Measurements from ENCODE around the gene BBS5. TPM values are rescaled to one million over a fixed set of nuclear protein-coding genes. Genes with fewer than 3 reads are reported as not detected.
"Not testable (repeated sequence)": the region's sequence is repeated elsewhere in the genome, so short reads cannot be mapped to it uniquely, and the experiment has no call there.

Gene BBS5
- polyA plus RNA-seq = under 1 TPM in 2 of 3 donors, not detected in 1; 0.51 to 0.69 TPM

GRCh38 chr2:169479257-169480078 lies at the start of gene BBS5:
BBS5 (plus strand) TSS chr2:169479494; CDS start chr2:169479554, 60 bp downstream.
- Mint-ChIP-seq H3K27ac (peak within 1 kb of the TSS in 5 of 6 donors; percentile 2 to 62 (median 36)), H3K36me3 (no peaks in the 10 kb centered on the region), H3K4me3 (peak within 1 kb of the TSS; percentile 89 to 93 (median 91)), H3K27me3 (ENCODE audit: low read depth in 3 of 3) (peaks cover 0 to 3% (median 0%) of the 10 kb centered on the region in 3 donors), H3K4me1 (peaks cover 12 to 18% of the 10 kb centered on the region in 2 donors), H3K9me3 (no peaks in the 10 kb centered on the region)
- DNase-seq = peak; percentile 36 to 64 (median 62)

GRCh38 chr2:169431772-169432171 lies 47.5 kb upstream of the BBS5 start:
- H3K9me3 Mint-ChIP-seq; H3K27ac Mint-ChIP-seq; H3K27me3 Mint-ChIP-seq (ENCODE audit: low read depth in 3 of 3); H3K4me1 Mint-ChIP-seq; H3K4me3 Mint-ChIP-seq; H3K36me3 Mint-ChIP-seq; DNase-seq: not testable (repeated sequence)

- not testable (repeated sequence) for H3K4me1 Mint-ChIP-seq; H3K27ac Mint-ChIP-seq; H3K36me3 Mint-ChIP-seq; H3K9me3 Mint-ChIP-seq; H3K4me3 Mint-ChIP-seq; DNase-seq; H3K27me3 Mint-ChIP-seq (ENCODE audit: low read depth in 3 of 3)
Observed at GRCh38 chr2:169434236-169434635, 45.1 kb upstream of the BBS5 start.

GRCh38 chr2:169438466-169439072 lies 40.7 kb upstream of the BBS5 start:
- DNase-seq = no peak
- peaks cover 0 to 2% (median 0%) of the 10 kb centered on the region in 6 donors for H3K9me3 Mint-ChIP-seq
- H3K4me3 Mint-ChIP-seq = no peak overlapping the region
- no peak overlapping the region for H3K27ac Mint-ChIP-seq
- H3K27me3 Mint-ChIP-seq (ENCODE audit: low read depth in 3 of 3) = peaks cover 3 to 6% (median 5%) of the 10 kb centered on the region in 3 donors
- H3K36me3 Mint-ChIP-seq = no peaks in the 10 kb centered on the region
- H3K4me1 Mint-ChIP-seq = no peaks in the 10 kb centered on the region

GRCh38 chr2:169439900-169440299 lies 39.4 kb upstream of the BBS5 start:
- Mint-ChIP-seq H3K36me3 (no peaks in the 10 kb centered on the region), H3K9me3 (peaks cover 0 to 2% (median 0%) of the 10 kb centered on the region in 6 donors), H3K27ac (no peak overlapping the region)

GRCh38 chr2:169446452-169446851 lies 32.8 kb upstream of the BBS5 start:
- DNase-seq = no peak
- H3K36me3 Mint-ChIP-seq = no peaks in the 10 kb centered on the region
- H3K27me3 Mint-ChIP-seq (ENCODE audit: low read depth in 3 of 3) = peaks cover 2% of the 10 kb centered on the region in 3 donors
- H3K4me3 Mint-ChIP-seq = no peak overlapping the region
- no peaks in the 10 kb centered on the region for H3K4me1 Mint-ChIP-seq
- peaks cover 0 to 2% (median 0%) of the 10 kb centered on the region in 6 donors for H3K9me3 Mint-ChIP-seq
- no peak overlapping the region for H3K27ac Mint-ChIP-seq

More at GRCh38 chr2:169439900-169440299, 39.4 kb upstream of the BBS5 start:
- Mint-ChIP-seq H3K4me1 (no peaks in the 10 kb centered on the region), H3K27me3 (ENCODE audit: low read depth in 3 of 3) (peaks cover 3 to 6% (median 6%) of the 10 kb centered on the region in 3 donors), H3K4me3 (no peak overlapping the region)
- DNase-seq = no peak

GRCh38 chr2:169448316-169448715 lies 31.0 kb upstream of the BBS5 start:
- Mint-ChIP-seq H3K27ac (no peak overlapping the region), H3K9me3 (peaks cover 0 to 1% (median 0%) of the 10 kb centered on the region in 6 donors), H3K27me3 (ENCODE audit: low read depth in 3 of 3) (peaks cover 0 to 2% (median 2%) of the 10 kb centered on the region in 3 donors), H3K4me3 (no peak overlapping the region), H3K4me1 (no peaks in the 10 kb centered on the region), H3K36me3 (no peaks in the 10 kb centered on the region)
- DNase-seq = no peak

GRCh38 chr2:169448865-169449264 lies 30.4 kb upstream of the BBS5 start:
- no peaks in the 10 kb centered on the region for H3K4me1 Mint-ChIP-seq
- no peak overlapping the region for H3K4me3 Mint-ChIP-seq
- H3K36me3 Mint-ChIP-seq = no peaks in the 10 kb centered on the region
- no peak for DNase-seq
- no peak overlapping the region for H3K27ac Mint-ChIP-seq
- peaks cover 0 to 2% (median 2%) of the 10 kb centered on the region in 3 donors for H3K27me3 Mint-ChIP-seq (ENCODE audit: low read depth in 3 of 3)
- H3K9me3 Mint-ChIP-seq = peaks cover 0 to 1% (median 0%) of the 10 kb centered on the region in 6 donors

- no peak for DNase-seq
- Mint-ChIP-seq H3K27me3 (ENCODE audit: low read depth in 3 of 3) (peaks cover 0 to 6% (median 2%) of the 10 kb centered on the region in 3 donors), H3K9me3 (no peaks in the 10 kb centered on the region), H3K4me1 (no peaks in the 10 kb centered on the region), H3K27ac (no peak overlapping the region), H3K4me3 (no peak overlapping the region), H3K36me3 (no peaks in the 10 kb centered on the region)
Observed at GRCh38 chr2:169452080-169452479, 27.2 kb upstream of the BBS5 start.

- H3K36me3 Mint-ChIP-seq; H3K27me3 Mint-ChIP-seq (ENCODE audit: low read depth in 3 of 3); H3K4me1 Mint-ChIP-seq; H3K9me3 Mint-ChIP-seq; H3K4me3 Mint-ChIP-seq; H3K27ac Mint-ChIP-seq; DNase-seq: not testable (repeated sequence)
Observed at GRCh38 chr2:169453044-169453443, 26.2 kb upstream of the BBS5 start.

GRCh38 chr2:169461143-169461542 lies 18.2 kb upstream of the BBS5 start:
- no peak for DNase-seq
- H3K4me1 Mint-ChIP-seq = peaks cover 0 to 5% of the 10 kb centered on the region in 2 donors
- no peak overlapping the region for H3K27ac Mint-ChIP-seq
- no peaks in the 10 kb centered on the region for H3K9me3 Mint-ChIP-seq
- H3K27me3 Mint-ChIP-seq (ENCODE audit: low read depth in 3 of 3) = peaks cover 4 to 6% (median 4%) of the 10 kb centered on the region in 3 donors
- no peak overlapping the region for H3K4me3 Mint-ChIP-seq
- no peaks in the 10 kb centered on the region for H3K36me3 Mint-ChIP-seq

- Mint-ChIP-seq H3K36me3 (no peaks in the 10 kb centered on the region), H3K27ac (no peak overlapping the region), H3K27me3 (ENCODE audit: low read depth in 3 of 3) (peaks cover 4% of the 10 kb centered on the region in 3 donors), H3K9me3 (no peaks in the 10 kb centered on the region), H3K4me3 (no peak overlapping the region), H3K4me1 (peaks cover 0 to 5% of the 10 kb centered on the region in 2 donors)
- no peak for DNase-seq
Observed at GRCh38 chr2:169462896-169463695, 16.2 kb upstream of the BBS5 start.

- H3K27me3 Mint-ChIP-seq (ENCODE audit: low read depth in 3 of 3) = peaks cover 4 to 8% (median 8%) of the 10 kb centered on the region in 3 donors
- DNase-seq = no peak
- peaks cover 0 to 5% of the 10 kb centered on the region in 2 donors for H3K4me1 Mint-ChIP-seq
- peak overlapping the region in 1 of 6 donors; percentile 64 for H3K27ac Mint-ChIP-seq
- no peak overlapping the region for H3K4me3 Mint-ChIP-seq
- no peaks in the 10 kb centered on the region for H3K9me3 Mint-ChIP-seq
- no peaks in the 10 kb centered on the region for H3K36me3 Mint-ChIP-seq
Observed at GRCh38 chr2:169464466-169464865, 14.8 kb upstream of the BBS5 start.

All from immature natural killer cell (primary cell).